Middle frontal gyrus (tissue), 1 donor: ENCODE measurements around the gene ABCA6.
"Not testable (repeated sequence)": the region's sequence is repeated elsewhere in the genome, so short reads cannot be mapped to it uniquely, and the experiment has no call there.

Experiments
- DNase-seq: peaks from one replicate; pipeline ENCODE4 v3.0.0-alpha.2; 2015; ENCODE audit warnings: low spot score; ENCODE audit errors: extremely low spot score

The ABCA6 gene

DNA sequence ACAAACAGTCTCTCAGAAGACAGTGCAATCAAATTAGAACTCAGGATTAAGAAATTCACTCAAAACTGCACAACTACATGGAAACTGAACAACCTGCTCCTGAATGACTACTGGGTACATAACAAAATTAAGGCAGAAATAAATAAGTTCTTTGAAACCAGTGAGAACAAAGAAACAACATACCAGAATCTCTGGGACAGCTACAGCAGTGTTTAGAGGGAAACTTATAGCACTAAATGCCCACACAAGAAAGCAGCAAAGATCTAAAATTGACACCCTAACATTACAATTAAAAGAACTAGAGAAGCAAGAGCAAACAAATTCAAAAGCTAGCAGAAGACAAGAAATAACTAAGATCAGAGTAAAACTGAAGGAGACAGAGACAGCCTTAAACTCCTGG, 68.3 kb downstream of the ABCA6 start:
- not testable (repeated sequence) for DNase-seq

- not testable (repeated sequence) for DNase-seq
Observed at GRCh38 chr17:69072803-69073256, 68.9 kb downstream of the ABCA6 start.

DNA sequence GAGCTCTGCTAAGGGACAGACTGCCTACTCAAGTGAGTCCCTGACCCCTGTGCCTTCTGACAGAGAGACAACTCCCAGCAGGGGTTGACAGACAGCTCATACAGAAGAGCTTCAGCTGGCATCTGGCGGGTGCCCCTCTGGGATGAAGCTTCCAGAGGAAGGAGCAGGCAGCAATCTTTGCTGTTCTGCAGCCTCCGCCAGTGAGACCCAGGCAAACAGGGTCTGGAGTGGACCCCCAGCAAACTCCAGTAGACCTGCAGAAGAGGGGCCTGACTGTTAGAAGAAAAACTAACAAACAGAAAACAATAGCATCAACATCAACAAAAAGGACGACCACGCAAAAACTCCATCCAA, 70.5 kb downstream of the ABCA6 start:
- not testable (repeated sequence) for DNase-seq

GRCh38 chr17:69070378-69071232, 71.1 kb downstream of the ABCA6 start:
- not testable (repeated sequence) for DNase-seq

GRCh38 chr17:69069226-69069750, 72.4 kb downstream of the ABCA6 start:
- DNase-seq = no peak

DNA sequence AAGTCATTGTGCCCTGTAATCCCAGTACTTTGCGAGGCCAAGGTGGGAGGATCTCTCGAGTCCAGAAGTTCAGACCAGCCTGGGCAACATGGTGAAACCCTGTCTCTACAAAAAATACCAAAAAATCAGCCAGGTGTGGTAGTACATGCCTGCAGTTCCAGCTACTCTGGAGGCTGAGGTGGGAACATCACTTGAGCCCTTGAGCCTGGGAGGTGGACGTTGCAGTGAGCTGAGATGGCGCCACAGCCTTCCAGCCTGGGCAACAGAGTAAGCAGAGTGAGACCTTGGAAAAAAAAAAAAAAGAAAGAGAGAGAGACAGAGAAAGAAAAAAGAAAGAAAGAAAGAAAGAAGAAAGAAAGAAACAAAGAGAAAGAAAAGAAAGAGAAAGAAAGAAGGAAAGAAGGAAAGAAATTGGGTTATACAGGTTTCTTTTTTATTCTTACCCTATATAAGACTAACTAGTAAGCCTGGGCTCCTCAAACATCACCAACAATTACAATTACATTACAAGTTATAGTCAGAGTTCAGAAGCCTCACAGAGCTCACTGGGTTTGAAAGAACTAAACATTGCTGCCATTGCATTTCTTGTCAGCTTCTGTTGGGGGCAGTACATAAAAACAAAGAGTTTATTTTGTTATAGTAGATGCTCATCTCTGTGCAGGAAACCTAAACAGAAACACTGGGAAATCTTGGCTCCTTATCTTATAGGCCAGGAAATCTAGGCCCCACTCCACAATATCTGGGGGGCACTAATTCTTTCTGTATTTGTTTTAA, 74.2 kb downstream of the ABCA6 start:
- no peak for DNase-seq

GRCh38 chr17:69066482-69066881, 75.2 kb downstream of the ABCA6 start:
- DNase-seq = no peak

- DNase-seq = no peak
Observed at GRCh38 chr17:69065113-69065512, 76.6 kb downstream of the ABCA6 start.

DNA sequence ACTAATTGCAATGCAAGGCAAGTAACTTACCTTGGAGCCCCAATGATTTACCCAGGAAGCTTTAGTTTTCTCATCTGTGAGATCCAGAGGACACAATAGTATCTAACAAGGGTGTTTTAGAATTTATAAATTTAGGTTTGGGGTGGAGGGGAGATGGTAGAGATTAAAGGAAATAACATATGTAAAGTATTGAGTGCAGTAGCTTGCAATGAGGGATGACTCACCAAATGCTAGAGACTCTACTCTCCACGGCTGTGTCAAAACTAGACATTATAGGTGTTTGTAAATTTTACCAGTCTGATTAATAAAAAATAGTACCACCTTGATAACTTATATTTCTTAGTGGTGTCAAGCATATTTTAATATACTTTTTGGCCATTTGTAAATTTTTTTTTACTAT, 77.2 kb downstream of the ABCA6 start:
- no peak for DNase-seq

DNA sequence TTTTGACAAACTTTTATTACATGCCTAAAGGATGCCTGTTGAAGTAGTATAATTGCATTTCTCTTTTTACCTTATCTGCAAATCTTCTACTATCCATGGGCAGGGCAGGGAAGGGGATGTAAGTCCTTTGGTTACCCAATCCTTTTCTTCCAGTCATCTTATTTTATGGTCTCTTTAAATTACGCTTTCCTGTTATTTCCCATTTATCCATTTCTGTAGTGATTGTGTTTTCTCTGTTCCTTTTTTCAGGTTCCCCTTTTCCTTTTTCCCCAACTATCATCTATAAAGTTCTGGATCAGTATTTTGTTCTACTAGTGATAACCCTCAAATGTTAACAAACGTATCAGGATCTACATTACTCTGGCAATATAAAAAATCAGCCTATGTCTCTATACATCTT, 77.7 kb downstream of the ABCA6 start:
- DNase-seq = no peak

- no peak for DNase-seq
Observed at GRCh38 chr17:69062860-69063581, 78.7 kb downstream of the ABCA6 start.

DNA sequence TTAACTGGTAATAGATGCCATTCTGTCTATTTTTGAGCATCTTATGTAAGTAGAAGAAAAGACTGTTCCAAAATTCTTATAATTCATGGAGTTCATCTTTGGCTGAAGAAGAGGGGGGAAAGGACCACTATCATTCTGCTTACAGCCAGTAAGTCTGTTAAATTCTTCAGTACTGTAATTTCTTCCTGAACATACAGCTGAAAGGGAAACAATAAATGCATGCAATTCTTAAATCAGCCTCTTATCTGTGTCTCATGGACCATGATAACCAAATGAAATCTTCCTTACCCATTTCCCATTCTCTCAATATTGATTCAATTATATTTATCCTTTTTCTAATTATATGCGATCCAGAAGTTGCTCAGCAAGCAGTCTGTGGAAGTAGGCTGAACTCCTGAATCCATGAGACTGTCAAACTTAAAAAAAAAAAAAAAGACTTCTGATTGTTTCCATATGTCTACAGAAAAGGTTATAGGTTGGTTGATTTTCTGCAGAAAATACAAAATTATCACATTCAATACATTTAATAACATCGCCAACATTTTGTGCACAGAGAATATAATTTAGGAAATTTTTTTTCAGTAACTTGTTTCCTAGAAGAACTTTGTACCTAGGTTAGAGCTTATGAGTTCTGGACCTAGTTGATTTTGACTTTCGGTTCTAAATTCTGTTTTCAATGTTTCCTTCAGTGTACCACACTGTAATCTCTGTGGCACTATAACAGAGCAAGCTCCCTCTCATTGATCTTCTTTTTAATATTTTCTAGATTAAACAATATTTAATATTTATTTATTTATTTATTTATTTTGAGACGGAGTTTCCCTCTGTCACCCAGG, 79.8 kb downstream of the ABCA6 start:
- no peak for DNase-seq

DNA sequence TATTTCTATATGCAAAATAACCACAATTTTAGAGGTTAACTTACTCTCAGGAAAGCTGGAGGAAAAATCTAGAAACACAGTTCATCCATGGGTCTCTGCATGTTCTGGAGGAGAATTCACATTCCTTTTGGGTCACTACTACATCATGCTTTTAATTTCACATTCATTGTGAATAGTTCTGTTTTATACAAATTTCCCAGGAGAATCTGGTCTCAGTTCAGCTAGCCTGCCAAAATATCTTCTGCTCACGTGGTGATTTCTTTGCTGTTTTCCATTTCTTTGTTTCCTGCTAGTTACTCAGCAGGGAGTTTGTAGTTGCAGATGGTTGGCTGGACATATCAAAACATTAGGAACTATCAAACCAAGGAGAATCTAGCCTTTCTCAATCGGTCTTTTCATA, 80.9 kb downstream of the ABCA6 start, which contains the start of gene ABCA9:
TSS of gene ABCA9 (minus strand) at position 106 of the 400 bp plus-strand sequence. CDS start 9,801 bp downstream, outside the sequence.
- no peak for DNase-seq

DNA sequence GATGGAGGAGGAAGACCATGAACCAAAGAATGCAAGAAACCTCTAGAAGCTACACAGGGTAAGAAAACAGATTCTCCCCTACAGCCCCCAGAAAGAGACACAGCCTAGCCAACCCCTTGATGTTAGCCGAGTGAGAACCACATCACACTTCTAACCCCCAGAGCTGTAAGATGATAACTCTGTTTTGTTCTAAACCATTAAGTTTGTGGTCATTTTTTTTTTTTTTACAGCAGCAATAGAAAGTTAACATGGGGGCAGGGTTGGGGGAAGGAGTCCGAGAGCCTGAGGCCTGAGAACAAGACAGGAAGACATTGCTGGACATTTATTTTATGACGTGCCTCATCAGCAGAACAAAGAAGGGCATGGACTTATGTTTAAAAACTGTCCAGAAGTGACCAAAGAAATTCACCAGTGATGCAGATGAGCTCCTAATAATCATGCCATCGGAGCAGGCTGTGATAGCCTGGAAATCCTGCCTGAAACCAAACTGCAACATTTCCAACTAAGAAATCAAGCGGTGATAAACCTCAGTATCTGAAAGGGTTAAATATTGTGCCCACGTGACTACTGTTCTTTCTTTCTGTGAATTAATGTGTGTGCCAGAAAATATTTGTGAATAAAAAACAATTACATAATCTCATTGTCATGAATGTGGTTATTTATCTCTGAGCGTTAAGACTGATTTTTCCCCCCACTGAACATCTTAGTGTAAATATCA, 82.1 kb downstream of the ABCA6 start:
- no peak for DNase-seq

GRCh38 chr17:69058165-69058564, 83.5 kb downstream of the ABCA6 start:
- DNase-seq = no peak

DNA sequence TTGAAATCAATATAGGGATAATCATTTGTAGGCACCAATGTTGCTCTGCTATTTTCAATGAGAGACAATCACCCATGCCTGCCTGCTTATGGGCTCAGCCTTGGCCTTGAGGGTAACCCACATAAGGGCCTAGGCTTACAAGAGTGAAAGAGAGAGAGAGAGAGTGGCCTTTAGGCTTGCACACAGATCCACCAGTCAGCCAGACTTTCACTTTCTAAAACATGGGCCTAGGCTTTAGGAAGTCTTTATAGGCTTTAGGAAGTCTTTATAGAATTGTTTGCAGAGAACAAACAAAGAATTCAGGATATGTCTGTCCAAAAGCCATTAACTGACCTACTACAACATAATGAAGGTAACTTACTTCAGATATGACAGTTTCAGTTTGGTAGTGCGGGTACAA, 84.4 kb downstream of the ABCA6 start:
- DNase-seq = no peak

DNA sequence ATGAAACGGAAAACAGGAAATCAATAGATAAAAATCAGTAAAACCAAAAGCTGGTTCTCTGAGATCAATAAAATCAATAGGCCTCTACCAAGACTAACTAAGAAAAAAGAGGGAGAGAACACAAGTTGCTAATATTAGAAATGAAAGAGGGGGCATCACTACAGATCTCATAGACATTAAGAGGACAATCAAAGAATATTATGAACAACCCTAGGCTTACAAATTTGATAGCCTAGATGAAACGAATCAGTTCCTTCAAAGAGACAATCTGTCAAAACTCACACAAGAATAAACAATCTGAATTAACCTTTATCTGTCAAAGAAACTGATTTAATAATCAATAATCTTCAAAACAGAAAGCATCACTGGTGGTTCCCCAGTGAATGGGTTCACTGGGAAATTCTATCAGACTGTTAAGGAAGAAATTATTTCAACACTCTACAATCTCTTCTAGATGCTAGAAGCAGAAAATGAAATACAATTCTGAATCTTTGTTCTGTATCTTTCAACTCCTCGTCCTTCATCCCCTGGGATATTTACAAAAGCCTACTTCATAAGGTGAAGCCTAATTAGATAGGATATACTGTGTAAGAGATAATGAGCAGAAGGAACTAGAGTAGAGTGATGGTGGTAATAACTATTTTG, 85.4 kb downstream of the ABCA6 start:
- DNase-seq = no peak

- DNase-seq = no peak
Observed at GRCh38 chr17:69055334-69055733, 86.4 kb downstream of the ABCA6 start.

- no peak for DNase-seq
Observed at GRCh38 chr17:69050999-69051775, 90.5 kb downstream of the ABCA6 start.
